Astrocyte (in vitro differentiated cells and primary cell): Measurements from ENCODE around the gene NT5C1B.

ENCODE experiments used
- EZH2 ChIP-seq: IDR thresholded peaks from 2 replicates; pipeline ENCODE4 v1.6.1; 2012; ENCODE audit warnings: mild to moderate bottlenecking, low read length, inconsistent platforms; ENCODE audit not compliant: insufficient read depth
- TF ChIP-seq, protein P1 (sequence below): IDR thresholded peaks from 2 replicates; pipeline ENCODE4 v1.5.1; 2011; ENCODE audit warnings: low read depth, mild to moderate bottlenecking, inconsistent platforms, low read length, moderate library complexity; ENCODE audit not compliant: insufficient read depth

DNA sequence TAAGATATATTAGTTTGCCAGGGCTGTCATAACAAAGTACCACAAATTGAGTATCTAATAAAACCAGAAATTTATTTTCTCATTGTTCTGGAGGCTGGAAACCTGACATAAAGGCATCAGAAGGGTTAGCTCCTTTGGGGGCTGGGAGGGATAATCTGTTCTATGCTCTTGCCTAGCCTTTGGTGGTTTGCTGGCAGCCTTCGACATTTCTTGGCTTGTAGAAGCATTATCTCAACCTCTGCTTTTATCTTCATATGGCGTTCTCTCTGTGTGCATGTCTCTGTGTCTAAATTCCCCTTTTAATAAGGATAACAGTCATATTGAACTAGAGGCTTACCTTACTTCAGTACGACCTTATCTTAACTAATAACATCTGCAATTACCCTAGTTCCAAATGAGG is 22.8 kb upstream of the NT5C1B start:
- TF ChIP-seq EZH2, result no peak
- TF ChIP-seq, protein P1, sequence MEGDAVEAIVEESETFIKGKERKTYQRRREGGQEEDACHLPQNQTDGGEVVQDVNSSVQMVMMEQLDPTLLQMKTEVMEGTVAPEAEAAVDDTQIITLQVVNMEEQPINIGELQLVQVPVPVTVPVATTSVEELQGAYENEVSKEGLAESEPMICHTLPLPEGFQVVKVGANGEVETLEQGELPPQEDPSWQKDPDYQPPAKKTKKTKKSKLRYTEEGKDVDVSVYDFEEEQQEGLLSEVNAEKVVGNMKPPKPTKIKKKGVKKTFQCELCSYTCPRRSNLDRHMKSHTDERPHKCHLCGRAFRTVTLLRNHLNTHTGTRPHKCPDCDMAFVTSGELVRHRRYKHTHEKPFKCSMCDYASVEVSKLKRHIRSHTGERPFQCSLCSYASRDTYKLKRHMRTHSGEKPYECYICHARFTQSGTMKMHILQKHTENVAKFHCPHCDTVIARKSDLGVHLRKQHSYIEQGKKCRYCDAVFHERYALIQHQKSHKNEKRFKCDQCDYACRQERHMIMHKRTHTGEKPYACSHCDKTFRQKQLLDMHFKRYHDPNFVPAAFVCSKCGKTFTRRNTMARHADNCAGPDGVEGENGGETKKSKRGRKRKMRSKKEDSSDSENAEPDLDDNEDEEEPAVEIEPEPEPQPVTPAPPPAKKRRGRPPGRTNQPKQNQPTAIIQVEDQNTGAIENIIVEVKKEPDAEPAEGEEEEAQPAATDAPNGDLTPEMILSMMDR, result no peak
